Measurements from ENCODE around the gene RBFOX1. TPM values are rescaled to one million over a fixed set of nuclear protein-coding genes. Genes with fewer than 3 reads are reported as not detected.

RBFOX1 gene
- total RNA-seq, 1 donor from 2014 or later, result not detected

- CTCF ChIA-PET, result no interaction called here
Observed at GRCh38 chr16:7545251-7545650, 212.6 kb downstream of the RBFOX1 start.

GRCh38 chr16:7546948-7547347, 214.3 kb downstream of the RBFOX1 start:
- intact Hi-C loops (cut with micrococcal nuclease), result no loop called here
- H3K9me3 Mint-ChIP-seq, result peaks cover 2% of the 10 kb centered on the region
- ATAC-seq (ENCODE audit: low read depth) (no peak), DNase-seq (no peak)
- no peak overlapping the region for H3K27ac Mint-ChIP-seq
- ChIA-PET CTCF (no interaction called here), POLR2A (no interaction called here)
- no peak overlapping the region for H3K4me3 Mint-ChIP-seq
- H3K27me3 Mint-ChIP-seq, result no peaks in the 10 kb centered on the region
- H3K36me3 Mint-ChIP-seq (ENCODE audit: low read depth), result no peaks in the 10 kb centered on the region
- no peak for TF ChIP-seq CTCF (IDR thresholded peaks at IDR 0.05)
- H3K4me1 Mint-ChIP-seq, result no peaks in the 10 kb centered on the region

More at GRCh38 chr16:7545251-7545650, 212.6 kb downstream of the RBFOX1 start:
- POLR2A ChIA-PET, result no interaction called here
- Mint-ChIP-seq H3K27me3 (no peaks in the 10 kb centered on the region), H3K27ac (no peak overlapping the region), H3K4me3 (no peak overlapping the region), H3K36me3 (ENCODE audit: low read depth) (no peaks in the 10 kb centered on the region), H3K9me3 (peaks cover 5% of the 10 kb centered on the region), H3K4me1 (no peaks in the 10 kb centered on the region)
- ATAC-seq (ENCODE audit: low read depth) (no peak), DNase-seq (no peak)
- no peak for TF ChIP-seq CTCF (IDR thresholded peaks at IDR 0.05)
- intact Hi-C loops (cut with micrococcal nuclease), result no loop called here

- no peaks in the 10 kb centered on the region for H3K27me3 Mint-ChIP-seq
- DNase-seq, result no peak
- H3K36me3 Mint-ChIP-seq (ENCODE audit: low read depth), result no peaks in the 10 kb centered on the region
- CTCF ChIA-PET, result no interaction called here
- POLR2A ChIA-PET, result no interaction called here
- intact Hi-C loops (cut with micrococcal nuclease), result no loop called here
- no peak for ATAC-seq (ENCODE audit: low read depth)
- no peaks in the 10 kb centered on the region for H3K4me1 Mint-ChIP-seq
- H3K27ac Mint-ChIP-seq, result no peak overlapping the region
- no peak for TF ChIP-seq CTCF (IDR thresholded peaks at IDR 0.05)
- no peak overlapping the region for H3K4me3 Mint-ChIP-seq
- H3K9me3 Mint-ChIP-seq, result peaks cover 2% of the 10 kb centered on the region
Observed at GRCh38 chr16:7547736-7548135, 215.1 kb downstream of the RBFOX1 start.

GRCh38 chr16:7548796-7549318, 216.2 kb downstream of the RBFOX1 start:
- Mint-ChIP-seq H3K27ac (no peak overlapping the region), H3K9me3 (peaks cover 2% of the 10 kb centered on the region), H3K4me1 (no peaks in the 10 kb centered on the region), H3K4me3 (no peak overlapping the region), H3K27me3 (no peaks in the 10 kb centered on the region), H3K36me3 (ENCODE audit: low read depth) (no peaks in the 10 kb centered on the region)
- ChIA-PET CTCF (no interaction called here), POLR2A (no interaction called here)
- ATAC-seq (ENCODE audit: low read depth) (no peak), DNase-seq (no peak)
- intact Hi-C loops (cut with micrococcal nuclease), result no loop called here
- no peak for TF ChIP-seq CTCF (IDR thresholded peaks at IDR 0.05)

- no peak for ATAC-seq (ENCODE audit: low read depth)
- POLR2A ChIA-PET, result no interaction called here
- Mint-ChIP-seq H3K27me3 (no peaks in the 10 kb centered on the region), H3K4me1 (no peaks in the 10 kb centered on the region), H3K27ac (no peak overlapping the region), H3K36me3 (ENCODE audit: low read depth) (no peaks in the 10 kb centered on the region), H3K4me3 (no peak overlapping the region), H3K9me3 (no peaks in the 10 kb centered on the region)
- no peak for TF ChIP-seq CTCF (IDR thresholded peaks at IDR 0.05)
- no peak for DNase-seq
- intact Hi-C loops (cut with micrococcal nuclease), result loop anchor here (10.0 kb wide), 1 partner anchor 55 kb away; no protein-coding TSS in a partner anchor
- CTCF ChIA-PET, result no interaction called here
Observed at GRCh38 chr16:7550096-7550495, 217.5 kb downstream of the RBFOX1 start.
